Subcutaneous adipose tissue (tissue), 4 donors: Measurements from ENCODE around the gene UBD. TPM values are rescaled to one million over a fixed set of nuclear protein-coding genes. Genes with fewer than 3 reads are reported as not detected.

Experiments
- CTCF ChIP-seq: fragments of 450-650 bp; IDR thresholded peaks from one replicate; pipeline ENCODE4 v1.5.1; 2016; ENCODE audit warnings: low read depth, mild to moderate bottlenecking, control low read depth, antibody characterized with exemption, moderate library complexity
- total RNA-seq, 4 donors: library from RNA; depleted of rRNA; stranded (reverse); fragments of >200 nt; gene quantifications; one replicate each; pipeline ENCODE4 v1.1.0, GENCODE V29; 2016

The UBD gene
- total RNA-seq, 4 donors from 2014 or later = 11.5 TPM; not detected in 3

DNA sequence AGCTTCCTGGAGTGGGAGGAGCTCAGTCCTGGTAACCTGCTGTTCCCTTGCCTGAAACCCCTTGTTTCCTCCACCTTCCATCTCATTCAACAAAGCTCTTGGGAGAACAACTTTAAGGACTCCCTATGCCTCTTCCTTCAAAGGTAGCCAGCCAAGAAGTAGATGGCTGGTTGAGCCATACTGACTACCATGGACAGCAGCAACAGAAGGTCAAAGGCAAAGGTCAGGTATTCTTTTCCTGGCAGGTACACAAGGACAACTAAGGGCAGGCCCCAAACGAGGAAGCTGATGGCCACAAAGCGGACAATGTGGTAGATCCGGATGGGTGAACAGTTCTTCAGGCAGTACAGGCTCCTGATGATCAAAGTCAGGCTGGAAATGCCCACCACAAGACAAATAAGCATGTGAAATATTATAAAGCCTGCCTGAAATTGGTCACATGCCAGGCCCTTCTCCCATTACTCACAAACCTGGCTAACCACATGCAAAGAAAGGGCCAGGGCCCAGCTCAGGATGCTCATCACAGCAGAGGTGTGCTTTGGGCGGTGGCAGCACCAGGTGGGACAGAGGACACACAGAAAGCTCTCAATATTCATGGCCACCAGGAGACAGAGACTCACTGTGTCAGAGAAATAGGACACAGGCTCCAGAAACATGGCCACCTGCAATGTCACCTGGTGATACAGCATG is 21.7 kb downstream of the UBD start:
- TF ChIP-seq CTCF = no peak

DNA sequence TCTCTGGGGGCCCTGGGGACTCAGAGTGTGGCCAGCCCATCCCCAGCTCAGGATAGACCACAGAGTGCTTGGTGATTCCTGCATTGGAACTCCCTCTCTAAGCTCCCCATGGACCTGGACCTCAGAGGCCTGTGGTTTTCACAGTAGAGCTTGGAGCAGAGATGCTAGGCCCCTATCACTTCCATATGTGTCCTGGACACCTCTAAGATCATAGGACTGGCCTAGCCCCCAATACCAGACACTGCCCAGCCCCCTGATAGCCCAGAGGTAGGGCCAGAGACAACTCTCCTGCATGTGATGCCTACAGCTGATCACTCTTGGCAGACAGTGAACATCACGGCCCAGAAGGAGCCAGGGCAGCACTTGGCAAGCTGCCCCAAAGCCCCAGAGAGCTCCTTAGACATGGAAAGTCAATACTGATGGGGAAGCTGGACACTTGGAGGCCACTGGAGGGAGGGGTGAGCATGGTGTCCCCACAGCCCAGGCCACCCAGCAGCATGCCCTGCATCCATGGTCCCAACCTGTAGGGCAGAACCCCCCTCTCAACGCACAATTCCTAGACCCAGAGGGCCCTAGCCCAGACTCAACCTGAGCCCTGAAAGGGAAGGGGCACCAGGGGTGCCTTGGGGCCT is 27.1 kb downstream of the UBD start:
- TF ChIP-seq CTCF = no peak

DNA sequence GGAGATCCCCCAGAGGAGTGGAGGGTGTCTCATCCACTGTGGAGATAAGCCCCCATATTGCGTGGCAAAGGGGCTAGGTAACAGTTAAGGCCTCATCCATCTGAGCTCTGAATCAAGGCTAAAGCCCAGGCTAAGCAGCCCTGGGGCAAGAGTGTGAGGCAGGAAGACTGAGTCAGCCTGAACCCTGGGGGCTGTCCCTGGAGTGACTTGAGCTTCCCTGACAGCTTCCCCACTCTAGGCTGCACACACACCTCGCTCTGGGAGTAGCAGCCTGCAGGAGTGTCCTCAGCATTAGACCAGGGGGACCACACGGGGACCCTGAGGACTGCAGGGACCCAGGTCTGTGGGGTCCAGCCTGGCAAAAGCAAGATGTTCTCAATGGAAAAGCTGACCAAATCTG is 27.9 kb downstream of the UBD start:
- no peak for TF ChIP-seq CTCF

DNA sequence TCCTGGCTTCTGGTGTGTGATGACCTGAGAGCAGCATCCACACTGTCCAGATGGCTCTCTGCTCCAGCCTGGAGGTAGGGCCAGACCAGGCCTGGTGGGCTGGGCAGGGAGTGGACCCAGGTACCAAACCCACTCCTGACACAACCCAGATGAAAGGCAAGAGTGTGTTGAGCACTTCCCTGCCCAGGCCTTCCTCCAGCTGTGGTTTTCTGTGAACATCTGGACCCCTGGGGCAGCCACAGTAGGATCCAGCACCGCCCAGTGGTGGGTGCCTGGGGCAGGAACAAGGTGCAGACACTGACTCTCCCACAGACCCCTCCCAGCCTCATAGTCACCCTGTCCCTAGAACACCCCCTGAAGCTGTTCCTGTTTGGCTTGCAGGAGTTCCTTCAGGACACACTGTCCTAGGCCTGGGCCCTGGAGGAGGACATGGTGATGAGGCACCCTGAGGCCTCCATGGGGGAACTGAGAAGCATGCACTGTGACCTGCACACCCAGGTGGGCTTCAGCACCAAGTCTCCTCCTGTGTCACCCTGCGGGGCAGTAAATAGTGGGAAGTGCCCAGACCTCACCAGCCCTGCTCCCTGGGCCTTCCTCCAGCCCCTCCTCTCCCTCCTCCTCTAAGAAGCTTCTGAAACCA is 28.7 kb downstream of the UBD start:
- no peak for TF ChIP-seq CTCF

GRCh38 chr6:29529956-29530355 is 29.6 kb downstream of the UBD start:
- no peak for TF ChIP-seq CTCF

DNA sequence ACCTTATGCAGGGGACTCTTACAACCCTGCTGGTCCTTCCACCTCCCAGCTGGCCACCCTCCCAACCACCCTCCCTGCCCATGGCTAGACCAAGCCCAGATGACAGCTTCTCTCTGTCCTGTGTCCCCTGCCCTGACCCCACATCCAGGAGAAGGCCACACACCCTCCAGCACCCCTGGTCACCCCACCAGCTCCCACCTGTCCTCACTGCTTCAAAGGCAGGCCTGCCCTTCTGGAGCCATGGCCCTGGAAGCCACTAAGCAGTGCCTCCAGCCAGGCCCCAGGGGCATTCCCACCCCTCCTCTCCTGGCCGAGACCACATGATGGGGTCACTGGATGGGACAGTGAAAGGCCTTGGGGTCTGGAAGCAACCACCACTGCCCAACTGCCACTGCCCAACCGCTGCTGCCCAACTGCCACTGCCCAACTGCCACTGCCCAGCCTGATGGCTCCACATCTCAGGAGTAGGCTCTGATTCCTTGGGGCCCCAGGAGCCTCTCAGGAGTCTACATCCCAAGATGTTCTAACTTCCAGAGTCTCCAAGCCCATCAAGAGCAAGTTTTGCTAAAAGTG is 30.5 kb downstream of the UBD start:
- TF ChIP-seq CTCF = no peak

DNA sequence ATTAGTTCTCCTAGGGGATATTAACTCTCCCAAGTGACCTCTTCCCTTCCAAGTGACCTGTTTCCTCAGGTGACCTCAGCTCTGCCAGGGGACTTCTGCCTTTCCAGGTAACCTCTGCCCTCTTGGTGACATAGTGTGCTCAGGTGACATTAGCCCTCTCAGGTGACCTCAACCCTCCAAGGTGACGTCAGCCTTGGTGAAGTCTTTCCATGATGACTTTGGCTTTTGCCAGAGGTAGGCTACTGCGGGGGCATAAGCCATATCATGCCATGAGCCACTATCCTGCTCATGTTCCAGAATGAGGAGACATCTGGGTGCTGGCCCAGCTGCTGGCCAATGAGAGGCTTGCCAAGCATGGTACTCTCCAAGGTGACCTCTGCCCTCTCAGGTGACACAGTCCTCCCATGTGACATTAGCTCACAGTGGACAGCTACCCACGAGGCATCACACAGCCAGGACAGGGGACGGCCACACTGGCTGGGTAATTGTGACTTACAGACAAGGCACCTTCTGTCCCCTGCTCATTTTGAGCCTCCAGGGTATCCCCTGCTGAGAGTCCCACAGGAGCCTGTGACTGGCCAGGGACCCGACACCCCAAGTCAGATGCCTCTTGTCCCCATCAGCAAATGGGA is 31.1 kb downstream of the UBD start:
- no peak for TF ChIP-seq CTCF
